ENCODE data around the gene NAA40.

Gene NAA40

GRCh38 chr11:63913866-63914830 lies 24.7 kb upstream of the NAA40 start:
- no peak for DNase-seq (ENCODE audit: low read depth)

GRCh38 chr11:63914896-63915691 lies 23.7 kb upstream of the NAA40 start:
- DNase-seq (ENCODE audit: low read depth): no peak

GRCh38 chr11:63915961-63916836 lies 22.6 kb upstream of the NAA40 start:
- no peak for DNase-seq (ENCODE audit: low read depth)

GRCh38 chr11:63916837-63917691 lies 21.7 kb upstream of the NAA40 start, which contains the start of gene RCOR2:
Gene RCOR2 (minus strand): TSS chr11:63917164. CDS start chr11:63916456, 708 bp downstream.
- DNase-seq (ENCODE audit: low read depth): peak; percentile 63

- DNase-seq (ENCODE audit: low read depth): no peak
Observed at GRCh38 chr11:63917692-63918506, 20.9 kb upstream of the NAA40 start.

- no peak for DNase-seq (ENCODE audit: low read depth)
Observed at GRCh38 chr11:63918507-63919191, 20.2 kb upstream of the NAA40 start.

GRCh38 chr11:63919267-63920125 lies 19.3 kb upstream of the NAA40 start:
- DNase-seq (ENCODE audit: low read depth): no peak

GRCh38 chr11:63920126-63920938 lies 18.5 kb upstream of the NAA40 start:
- no peak for DNase-seq (ENCODE audit: low read depth)

GRCh38 chr11:63920939-63921417 lies 17.8 kb upstream of the NAA40 start:
- no peak for DNase-seq (ENCODE audit: low read depth)

GRCh38 chr11:63922673-63923192 lies 16.1 kb upstream of the NAA40 start:
- DNase-seq (ENCODE audit: low read depth): no peak

- DNase-seq (ENCODE audit: low read depth): no peak
Observed at GRCh38 chr11:63923319-63923718, 15.5 kb upstream of the NAA40 start.

- no peak for DNase-seq (ENCODE audit: low read depth)
Observed at GRCh38 chr11:63929616-63930015, 9.2 kb upstream of the NAA40 start.

GRCh38 chr11:63931045-63931444 lies 7.8 kb upstream of the NAA40 start:
- no peak for DNase-seq (ENCODE audit: low read depth)

GRCh38 chr11:63931876-63932275 lies 6.9 kb upstream of the NAA40 start:
- no peak for DNase-seq (ENCODE audit: low read depth)

GRCh38 chr11:63933459-63933858 lies 5.3 kb upstream of the NAA40 start:
- DNase-seq (ENCODE audit: low read depth): no peak

- no peak for DNase-seq (ENCODE audit: low read depth)
Observed at GRCh38 chr11:63937713-63938478, 906 bp upstream of the NAA40 start.
